NCI-H146 treated with DMSO at 0.1 percent for 48 hours (cell line): ENCODE results near the gene OXTR.

Source experiments
- DNase-seq: peaks from one replicate; lab custom pipeline; 2025; ENCODE audit not compliant: unreplicated experiment; lab: John Stamatoyannopoulos, UW

Gene OXTR

DNA sequence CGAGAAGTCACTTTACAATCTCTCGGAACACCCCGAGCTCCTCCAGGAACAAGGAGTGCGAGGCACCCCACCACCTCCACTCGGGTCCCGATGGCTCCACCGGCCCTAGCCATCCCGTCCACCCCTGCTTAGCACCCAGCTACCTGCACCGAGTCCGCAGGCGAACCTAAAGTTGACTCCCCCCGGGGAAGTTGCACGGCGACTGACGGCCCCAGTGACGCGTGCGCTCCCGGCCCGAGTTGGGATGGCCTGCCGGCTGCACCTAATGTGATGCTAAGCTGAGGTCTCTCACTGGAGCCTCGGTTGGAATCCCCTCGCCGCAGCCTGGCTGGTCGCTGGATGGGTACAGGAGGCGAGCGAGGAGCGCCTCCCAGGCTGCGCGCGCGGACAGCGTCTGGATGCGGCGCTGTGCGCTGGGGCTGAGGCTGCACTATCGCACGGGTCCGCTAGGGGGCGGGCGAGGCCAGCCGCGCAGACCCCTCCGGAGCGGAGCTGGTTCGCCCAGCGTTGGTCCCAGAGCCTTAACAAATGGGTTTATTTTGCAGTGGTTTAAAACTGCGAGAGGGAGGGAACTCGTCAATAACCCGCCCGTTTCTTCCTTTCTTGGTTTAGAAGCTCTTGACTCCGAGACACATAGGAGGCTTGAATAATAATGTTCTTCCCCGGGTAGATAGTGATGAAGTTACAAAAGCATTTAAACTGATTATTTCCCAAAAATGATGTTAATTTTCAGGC is at the start of gene OXTR:
Gene OXTR (minus strand): TSS at position 526 of the 735 bp plus-strand sequence. CDS start 1,426 bp downstream, outside the sequence.
- no peak for DNase-seq

DNA sequence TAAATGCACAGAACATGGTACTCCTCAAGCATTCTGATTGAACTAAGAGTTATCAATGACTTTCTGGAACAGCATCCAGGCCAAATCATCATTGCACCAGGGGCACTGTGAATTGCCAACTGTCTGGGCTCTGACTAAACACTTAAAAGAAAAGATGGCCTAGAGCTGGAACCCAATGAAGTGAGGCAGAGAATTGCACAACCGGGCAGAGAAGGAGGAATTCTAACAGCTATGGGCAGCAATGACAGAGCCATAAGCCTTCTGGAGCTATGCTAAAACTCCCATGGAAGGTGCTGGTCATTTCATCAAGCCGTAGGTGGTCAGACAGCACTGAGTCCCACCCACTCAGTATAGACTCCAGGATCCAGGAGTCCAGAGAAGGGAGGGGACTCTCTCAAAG is 48.1 kb upstream of the OXTR start:
- no peak for DNase-seq

DNA sequence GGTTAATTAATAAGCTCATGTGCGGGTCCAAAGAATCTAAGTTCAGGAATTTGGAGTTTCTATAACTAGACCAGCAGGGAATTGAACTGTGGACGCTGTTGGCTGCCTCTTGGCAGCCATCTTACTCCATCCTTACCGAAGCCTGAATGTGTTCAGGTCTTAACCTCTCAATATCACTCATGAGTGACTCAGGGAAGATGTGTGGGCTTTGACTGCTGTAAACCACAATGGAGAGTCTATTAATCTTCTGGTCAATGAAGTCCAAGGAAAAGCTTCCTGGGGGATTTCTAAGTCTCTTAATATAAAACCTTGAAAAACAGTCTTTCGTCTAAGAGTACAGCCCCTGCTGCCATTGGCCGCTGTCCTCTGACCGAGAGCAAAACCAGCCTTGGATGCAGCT is 46.7 kb upstream of the OXTR start:
- DNase-seq = no peak

DNA sequence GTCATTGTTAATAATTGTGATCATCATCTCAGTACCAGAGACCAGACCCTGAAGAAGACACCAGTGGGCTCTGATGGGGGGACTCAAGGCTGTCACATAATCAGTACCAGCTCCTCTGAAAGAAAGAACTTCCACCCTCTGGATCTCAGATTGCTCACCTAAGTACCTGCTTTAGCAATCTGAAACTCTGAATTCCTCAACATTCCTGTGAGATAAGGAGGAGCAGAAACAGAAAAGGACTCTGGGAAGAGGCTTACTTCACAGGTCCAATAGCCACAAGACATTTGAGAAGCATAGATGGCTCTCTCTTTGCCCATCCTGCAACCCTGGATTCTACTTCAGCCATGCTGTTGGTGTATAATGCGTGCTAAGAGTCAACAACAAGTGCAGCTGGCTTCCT is 44.0 kb upstream of the OXTR start:
- no peak for DNase-seq

DNA sequence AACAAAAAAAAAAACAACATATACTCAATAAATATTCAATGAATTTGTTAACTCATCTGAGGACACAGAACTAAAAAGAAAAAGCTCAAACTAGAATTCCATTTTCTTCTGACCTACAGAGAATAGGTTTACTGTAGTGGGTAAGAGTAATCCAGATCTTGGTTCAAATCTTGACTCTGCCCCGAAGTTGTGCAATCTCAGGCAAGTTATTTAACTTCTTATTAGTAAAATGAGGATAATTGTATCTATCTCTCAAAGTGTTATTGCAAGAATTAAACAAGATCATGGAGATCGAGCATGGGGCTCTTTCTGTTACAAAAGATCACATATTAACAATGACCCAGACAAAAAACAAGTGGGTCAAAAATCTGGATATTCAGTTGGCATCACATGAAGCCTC is 41.1 kb upstream of the OXTR start:
- DNase-seq = no peak

DNA sequence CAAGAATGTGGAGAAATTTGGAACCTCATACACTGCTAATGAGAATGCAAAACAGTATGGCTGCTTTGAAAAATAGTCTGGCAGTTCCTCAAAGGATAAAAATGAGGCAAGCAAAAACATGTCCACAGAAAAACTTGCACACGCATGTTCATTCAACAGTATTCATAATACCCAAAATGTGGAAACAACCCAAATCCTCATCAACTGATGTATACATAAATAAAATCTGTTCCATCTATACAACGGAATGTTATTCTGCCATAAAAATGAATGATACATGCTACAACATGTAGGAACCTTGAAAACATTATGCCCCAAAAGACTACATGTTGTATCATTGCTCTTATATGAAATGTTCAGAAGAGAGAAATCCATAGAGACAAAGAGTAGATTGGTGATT is 36.4 kb upstream of the OXTR start:
- DNase-seq = no peak

DNA sequence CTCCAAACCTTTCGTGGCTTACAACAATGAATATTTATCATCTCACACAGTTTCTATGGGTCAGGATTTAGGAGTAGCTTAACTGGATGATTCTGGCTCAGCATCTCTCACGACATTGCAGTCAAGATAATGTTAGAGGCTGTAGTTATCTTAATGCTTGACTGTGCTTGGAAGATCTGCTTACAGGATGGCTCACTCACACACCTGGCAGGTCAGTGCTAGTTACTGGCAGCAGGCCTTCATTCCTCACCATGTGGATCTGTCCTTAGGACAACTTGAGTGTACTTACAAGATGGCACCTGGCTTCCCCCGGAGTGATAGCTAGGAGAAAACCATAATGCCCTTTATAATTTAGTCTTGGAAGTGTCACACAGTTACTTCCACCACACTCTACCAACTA is 32.8 kb upstream of the OXTR start:
- DNase-seq = no peak

DNA sequence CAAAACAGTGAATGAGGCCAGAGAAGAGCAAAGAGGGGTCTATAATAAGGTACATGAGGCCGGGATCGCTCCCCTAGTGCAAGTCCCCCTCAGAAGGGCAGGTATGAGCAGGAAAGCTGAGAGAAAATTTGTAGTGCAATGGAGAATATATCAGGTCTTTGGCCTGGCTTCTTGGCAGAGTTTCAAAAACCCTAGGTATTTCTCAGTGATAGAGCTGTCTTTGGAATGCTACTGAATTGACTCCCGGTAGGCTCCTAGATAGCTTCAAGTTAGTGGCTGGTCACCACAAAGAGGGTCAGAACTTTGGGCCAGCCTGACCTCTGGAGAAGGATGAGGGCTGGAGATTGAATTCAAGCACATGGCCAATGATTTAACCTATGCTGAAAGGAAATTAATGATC is 30.6 kb upstream of the OXTR start:
- DNase-seq = no peak

DNA sequence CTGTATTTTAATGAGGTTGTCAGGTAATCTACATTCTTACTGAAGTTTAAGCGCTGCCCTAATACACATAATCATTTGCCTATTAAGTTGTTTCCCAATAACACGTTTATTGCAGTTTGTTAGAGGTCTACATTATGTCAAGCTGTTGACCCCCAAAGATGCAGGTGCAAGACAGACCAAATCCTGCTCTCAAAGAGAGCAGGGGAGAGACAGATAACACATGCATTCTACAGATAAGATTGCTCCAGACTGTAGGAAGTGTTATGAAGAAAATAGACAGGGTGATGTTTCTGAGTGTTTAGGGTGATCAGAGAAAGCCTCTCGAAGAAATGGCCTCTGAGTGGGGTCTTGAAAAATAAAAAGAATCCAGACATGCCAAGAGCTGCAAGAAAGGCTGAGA is 24.8 kb upstream of the OXTR start:
- DNase-seq = no peak

DNA sequence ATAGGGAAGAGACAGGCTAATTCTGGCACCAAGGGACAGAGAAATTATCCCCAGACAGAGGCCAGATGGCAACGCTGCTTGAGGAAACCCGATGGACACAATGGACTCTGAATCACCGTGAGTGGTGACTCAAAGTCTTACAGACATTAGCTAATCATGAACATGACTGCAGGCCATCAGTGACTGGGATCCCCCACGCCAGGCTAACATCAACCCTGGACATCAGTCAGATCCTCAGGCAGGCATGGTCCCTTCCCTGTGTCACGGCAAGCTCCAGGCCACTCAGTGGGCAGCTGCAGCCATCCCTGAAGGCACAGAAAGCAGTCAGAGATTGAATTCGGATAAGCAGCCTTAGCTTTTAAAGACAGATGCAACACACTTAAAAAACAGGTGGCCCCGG is 23.8 kb upstream of the OXTR start:
- no peak for DNase-seq

DNA sequence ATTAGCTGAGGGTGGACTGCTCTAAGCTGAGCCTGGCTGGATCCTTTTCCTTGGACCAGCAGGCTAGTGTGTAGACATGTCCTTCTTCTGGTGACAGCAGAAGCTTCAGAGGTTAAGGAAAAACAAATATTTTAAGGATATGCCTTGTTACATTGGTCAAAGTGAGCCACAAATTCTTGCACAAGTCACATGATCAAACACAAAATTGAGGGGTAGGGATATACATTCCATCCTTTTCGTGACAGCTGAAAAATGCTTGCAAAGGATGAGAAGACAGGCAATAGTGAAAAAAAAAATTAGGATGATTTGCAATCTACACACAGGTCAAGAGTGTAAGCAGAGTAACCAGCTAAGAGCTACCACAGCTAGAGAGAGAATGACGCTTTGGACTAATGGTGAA is 21.1 kb upstream of the OXTR start:
- DNase-seq = no peak

DNA sequence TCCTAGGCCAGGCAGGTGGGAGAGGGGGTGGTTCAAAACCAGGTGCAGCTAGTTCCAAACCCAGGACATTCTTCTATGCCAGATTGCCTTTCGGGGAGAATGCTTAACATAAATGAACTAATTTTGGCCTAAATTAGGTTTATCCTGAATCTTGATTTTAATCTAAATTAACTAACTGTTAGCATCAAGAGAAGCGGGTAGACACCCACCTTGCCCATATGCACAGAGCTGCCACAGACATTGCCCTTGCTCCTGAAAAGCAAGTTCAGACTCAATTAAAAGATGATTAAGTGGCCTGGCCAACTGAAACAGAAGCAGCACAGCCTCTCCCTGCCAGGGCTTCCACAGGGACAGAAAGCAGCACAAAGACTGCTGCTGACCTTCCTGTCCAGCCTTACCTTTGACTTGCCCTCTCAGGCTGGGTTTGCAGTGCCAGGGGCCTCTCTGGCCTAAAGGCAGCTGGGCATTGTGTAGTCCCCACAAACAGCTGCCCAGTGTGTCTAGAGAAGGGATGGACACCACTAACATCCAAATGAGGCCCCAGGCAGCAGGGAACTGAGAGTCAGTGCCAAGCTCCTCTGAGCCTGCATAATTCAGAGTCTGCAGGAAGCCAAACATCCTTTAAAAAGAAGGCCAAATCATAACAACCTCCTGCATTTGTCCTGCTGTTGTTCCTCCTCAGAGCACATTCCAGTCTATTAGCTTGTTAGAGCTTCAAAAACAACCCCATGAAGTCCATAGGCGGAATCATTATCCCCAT is 15.4 kb upstream of the OXTR start:
- no peak for DNase-seq

DNA sequence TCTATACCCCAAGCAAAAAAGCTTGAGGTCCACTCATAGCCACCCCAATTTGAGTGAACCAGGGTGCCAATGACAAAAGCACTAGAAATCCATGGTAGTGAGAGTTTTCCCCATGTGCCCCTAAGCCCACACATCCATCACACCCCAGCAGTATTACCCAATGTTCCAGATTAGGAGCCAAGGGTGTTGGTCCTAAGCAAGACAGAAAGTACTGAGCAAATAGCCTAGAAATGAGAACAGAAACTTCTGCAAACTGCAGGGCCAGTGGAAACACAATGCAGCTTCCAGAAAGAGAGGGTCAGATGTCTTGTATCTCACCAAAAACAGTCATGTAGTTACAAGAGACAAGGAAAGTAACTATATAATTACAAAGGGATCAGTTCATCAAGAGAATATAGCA is 10.9 kb upstream of the OXTR start:
- no peak for DNase-seq

DNA sequence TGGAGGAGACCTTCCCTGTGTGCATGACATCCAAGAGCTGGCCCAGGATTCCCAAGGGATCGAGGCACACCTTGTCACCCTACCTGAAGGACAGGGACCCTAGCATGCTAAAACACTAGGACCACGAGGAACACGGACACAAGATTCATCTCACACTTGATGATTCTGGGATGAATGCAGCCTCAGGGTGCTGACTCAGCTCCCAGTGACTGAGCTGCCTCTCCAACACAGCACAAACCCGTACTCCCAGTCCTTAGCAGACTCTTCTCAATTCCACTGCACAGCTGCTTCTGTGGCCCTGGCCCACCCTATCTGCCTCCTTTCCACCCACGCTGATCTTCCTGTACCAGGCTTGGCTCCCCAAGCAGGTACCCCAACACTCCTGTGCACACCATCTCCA is 9.1 kb upstream of the OXTR start:
- DNase-seq = no peak

DNA sequence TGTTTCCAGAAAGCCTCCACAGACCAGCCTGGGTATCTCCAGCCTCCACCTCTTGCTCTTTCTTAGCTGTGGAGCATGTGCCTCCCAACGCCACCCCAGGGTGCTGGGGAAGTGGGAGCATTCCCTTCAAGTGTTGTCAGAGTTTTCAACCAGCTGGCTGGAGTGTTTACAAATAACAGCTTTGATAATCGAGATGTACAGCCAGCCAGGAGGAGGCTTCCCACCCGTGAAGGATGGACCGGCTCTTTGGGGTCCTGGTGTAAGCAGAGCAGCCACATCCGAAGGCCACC is 8.5 kb upstream of the OXTR start:
- DNase-seq = no peak

DNA sequence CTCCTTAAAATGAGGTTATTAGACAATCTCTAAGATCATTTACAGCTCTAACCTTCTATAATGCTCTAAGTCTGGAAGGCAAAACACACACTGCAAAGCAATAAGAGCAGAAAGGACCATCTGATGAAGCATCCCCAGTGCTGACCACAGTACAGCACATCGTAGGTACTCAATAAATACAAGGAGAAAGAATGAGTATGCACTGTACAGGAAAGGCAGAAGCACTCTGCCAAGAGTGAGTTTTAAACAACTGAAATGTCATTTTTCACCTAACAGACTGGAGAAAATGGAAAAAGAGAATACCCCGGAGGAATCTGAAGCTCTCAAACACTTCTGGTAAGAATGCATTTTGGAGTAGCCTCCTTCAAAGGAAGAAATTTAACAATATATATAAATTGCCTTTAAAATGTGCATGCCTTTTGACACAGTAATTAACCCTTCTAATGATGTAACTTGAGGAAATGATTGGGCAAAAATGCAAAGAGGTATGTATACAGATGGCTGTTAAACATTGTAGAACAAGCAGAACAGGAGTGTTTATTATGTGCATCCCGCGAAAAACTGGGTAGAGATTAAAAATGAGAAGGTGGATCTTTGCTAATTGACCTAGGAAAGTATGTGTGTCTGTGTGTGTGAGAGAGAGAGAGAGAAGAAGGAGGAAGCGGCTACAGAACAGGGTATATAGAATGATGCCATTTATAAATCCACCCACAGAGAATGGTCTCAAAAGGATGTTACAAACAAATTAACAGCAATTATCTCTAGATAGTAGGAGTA is 8.0 kb upstream of the OXTR start:
- DNase-seq = no peak

DNA sequence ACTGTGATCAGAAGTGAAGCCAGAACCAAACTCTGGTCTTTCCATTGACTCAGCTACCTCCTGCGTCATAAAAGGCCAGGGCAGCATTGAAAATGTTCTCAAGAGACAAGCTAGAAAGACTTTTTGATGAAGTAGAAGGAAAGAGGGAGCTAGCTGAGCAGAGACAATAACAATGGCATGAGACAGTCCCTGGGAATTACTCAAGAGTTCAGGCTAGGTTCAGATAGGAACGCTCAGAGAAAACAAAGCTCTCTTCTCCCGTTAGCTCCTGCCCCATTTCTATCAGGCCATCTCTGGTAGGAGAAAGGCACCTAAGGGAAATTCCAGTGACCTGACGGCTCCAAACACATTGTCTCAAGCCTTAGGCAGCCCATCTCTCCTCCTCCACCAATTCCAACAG is 7.0 kb upstream of the OXTR start:
- DNase-seq = no peak

DNA sequence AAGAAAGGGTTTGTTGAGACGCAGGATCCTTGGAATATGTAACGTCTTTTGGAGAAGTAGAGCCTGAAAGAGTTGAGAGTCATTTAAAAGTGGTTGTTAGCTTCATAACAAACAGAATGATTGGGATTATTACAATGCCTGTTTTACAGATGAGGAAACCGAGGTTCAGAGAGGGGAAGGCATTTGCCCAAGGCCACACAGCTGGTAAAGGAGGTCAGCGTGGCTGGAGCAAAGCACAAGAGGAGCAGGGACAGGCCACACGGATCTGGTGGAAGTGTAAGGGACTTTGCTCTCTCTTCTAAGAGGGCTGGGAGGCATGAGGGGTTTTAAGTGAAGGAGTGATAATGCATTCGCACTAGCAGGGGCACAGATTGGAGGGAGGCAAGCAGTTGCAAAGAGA is 6.2 kb upstream of the OXTR start:
- DNase-seq = no peak

DNA sequence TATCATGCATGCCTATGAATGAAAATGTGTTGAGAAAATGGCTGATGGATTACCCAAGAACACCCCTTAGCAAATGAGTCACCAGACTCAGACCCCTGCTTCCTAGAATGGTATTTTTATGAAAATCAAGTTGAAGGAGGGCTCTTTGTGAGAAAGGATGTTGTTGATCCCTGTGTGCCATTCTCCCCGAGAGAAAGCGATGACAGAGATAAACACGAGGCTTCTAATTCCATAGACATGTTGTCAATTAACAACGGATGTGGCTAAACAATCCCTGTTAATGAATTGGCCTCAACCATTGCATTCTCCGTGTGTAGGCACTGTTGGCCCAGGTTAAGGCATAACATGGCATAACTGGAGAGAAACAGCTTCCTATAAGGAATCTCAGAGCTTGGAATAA is 5.8 kb upstream of the OXTR start:
- DNase-seq = no peak

DNA sequence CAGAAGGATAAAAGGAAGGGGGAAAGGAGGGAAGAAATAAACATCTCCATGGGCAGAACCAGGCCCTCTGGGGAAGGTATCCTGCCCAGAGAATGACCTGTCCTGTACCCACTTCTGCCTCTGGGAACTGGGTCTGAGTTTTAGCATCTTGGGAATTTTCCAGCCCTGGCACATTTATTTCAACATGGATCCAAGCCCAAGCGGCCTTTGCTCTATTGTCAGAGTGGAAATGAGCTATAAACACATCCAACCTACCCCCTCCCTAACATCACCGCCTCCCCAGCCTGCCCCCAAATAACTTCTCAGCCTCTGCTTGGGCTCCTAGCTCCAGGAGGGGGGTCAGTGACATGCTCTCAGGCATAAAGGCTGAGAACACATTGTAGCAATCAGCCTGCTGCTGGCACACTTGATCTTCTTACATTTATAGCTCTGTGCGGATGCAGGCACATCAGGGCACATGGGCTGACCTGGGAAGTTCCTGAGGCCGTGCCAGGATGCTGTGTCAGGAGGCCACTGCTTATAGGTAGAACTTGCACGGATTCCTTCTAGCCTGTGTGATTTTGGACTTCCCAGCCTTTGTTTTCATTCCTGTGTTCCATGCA is 4.6 kb upstream of the OXTR start:
- DNase-seq = no peak

DNA sequence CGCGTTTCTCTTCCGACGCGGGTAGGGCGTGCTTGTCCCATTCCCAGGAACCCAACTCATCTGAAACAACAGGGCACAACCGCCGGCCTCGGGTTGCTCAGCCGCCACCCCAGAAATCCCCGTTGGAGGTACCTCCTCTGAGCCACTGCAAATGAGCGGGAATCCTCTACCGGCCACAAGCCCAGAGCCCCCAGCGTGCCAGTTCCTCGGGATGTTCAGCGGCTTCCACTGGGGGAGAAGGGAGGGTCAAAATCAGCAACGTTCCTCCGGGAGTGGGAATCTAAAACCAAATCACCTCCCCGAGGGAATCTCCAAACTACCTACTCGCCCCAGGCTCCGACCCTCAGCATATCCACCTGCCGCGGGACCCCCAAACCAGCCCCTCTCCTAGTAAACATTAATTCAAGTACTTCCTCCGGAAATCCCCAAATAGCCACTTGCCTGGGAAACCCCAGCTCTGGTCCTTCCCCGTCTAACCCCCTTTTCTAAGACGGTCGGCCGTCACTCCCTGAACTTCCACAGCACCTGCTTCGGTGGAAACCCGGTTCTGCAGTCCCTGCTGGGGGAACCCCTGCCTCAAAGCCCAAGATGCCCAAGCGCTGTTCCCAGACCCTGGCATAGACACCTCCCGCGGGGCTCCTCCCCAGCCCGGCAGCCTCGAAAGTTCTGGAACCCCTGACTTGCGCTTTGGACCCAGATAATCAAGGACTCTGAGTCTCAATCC is 887 bp downstream of the OXTR start:
- DNase-seq = no peak
